ENCODE data around the gene HOXD10.

- TF ChIP-seq GATA2 (IDR thresholded peaks at IDR 0.05; ENCODE audit: low read depth, low read length), result no peak
- no peak for TF ChIP-seq GATA3 (IDR thresholded peaks at IDR 0.05; ENCODE audit: low read depth, low read length)
Measured at GRCh38 chr2:176140513-176141317, 24.1 kb downstream of the HOXD10 start.

Measured in SH-SY5Y (cell line).